ENCODE measurements around the gene SLAMF9. TPM values are rescaled to one million over a fixed set of nuclear protein-coding genes. Genes with fewer than 3 reads are reported as not detected.

Gene SLAMF9
- polyA plus RNA-seq, 2 of the 4 experiments (the other 2 are of a cell fraction) = 0.22 to 0.25 TPM

DNA sequence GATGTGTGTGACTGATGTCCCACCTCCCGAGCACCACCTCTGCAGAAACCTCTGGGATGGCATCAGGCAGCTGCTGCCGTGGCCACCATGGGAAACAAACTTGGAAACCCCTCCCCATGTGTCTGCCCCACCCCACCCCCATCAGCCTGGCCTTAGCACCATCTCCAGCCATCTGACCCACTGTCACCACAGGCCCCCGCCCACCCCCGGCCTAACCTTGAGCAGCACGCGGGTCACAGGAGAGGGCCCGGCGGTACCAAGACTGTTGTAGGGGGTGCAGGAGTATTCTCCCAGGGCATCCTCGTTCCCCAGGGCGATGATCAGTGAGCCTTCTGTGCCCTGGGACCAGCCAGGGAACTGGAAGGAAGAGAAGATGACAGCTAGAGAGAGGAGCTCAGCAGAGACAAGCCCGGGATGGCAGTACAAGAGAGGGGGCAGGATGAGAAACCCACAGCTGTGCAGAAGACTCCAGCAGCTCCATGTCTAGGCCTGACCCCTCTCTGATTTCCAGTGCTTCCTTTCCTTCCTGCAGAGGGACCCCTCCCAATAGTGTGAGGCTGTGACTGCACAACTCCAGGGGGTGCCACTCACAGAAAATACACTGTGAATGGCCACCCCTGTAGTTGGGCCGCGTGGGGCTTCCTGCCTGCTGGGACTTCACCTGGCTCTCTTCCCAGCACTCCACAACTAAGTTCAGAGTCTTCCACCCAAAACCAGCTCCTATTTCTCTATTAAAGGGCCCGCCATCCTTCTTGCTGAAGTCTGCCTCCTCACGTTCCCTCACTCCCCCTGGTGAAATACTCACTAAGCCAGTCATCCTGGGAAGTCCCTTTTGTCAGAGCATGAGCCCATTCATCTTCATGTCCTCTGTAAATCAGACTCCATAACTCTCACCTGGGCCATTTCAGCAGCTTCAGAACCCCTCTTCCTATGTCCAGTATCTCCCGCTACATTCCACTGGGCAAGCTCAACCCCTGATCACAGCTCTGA, 21.4 kb downstream of the SLAMF9 start:
- TF ChIP-seq CBX2 (IDR thresholded peaks at IDR 0.05; ENCODE audit: borderline replicate concordance, low read depth) = no peak
- no peak for TF ChIP-seq CHD2 (IDR thresholded peaks at IDR 0.05; ENCODE audit: low read length, partially characterized antibody)
- TF ChIP-seq, protein P1, sequence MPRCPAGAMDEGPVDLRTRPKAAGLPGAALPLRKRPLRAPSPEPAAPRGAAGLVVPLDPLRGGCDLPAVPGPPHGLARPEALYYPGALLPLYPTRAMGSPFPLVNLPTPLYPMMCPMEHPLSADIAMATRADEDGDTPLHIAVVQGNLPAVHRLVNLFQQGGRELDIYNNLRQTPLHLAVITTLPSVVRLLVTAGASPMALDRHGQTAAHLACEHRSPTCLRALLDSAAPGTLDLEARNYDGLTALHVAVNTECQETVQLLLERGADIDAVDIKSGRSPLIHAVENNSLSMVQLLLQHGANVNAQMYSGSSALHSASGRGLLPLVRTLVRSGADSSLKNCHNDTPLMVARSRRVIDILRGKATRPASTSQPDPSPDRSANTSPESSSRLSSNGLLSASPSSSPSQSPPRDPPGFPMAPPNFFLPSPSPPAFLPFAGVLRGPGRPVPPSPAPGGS (IDR thresholded peaks at IDR 0.05) = no peak
- TF ChIP-seq FOSB (CRISPR knock-in tag; IDR thresholded peaks at IDR 0.05) = no peak
- no peak for TF ChIP-seq JUN (IDR thresholded peaks at IDR 0.05)
- TF ChIP-seq JUNB (IDR thresholded peaks at IDR 0.05) = no peak
- TF ChIP-seq BHLHE40 (IDR thresholded peaks at IDR 0.05; ENCODE audit: low read depth, low read length) = no peak
- no peak for TF ChIP-seq POLR2AphosphoS2 (conservative IDR thresholded peaks at IDR 0.05; ENCODE audit: low read length)
- CTCF ChIA-PET = interaction anchor here (0.8 to 22.4 kb wide), 10 partner anchors 7 to 319 kb away, joined by 3 to 665 read pairs (median 8); partner anchors contain the start of genes IGSF9 and TAGLN2
- H3K4me3 ChIP-seq = no peak overlapping the region
- peaks cover 16% of the 10 kb centered on the region for H3K4me1 ChIP-seq
- no peak for ATAC-seq
- DNase-seq (ENCODE audit: low read depth in 1 of 2, low spot score in 1 of 2) = no peak
- 72% methylated on average over 8 of the region's 16 CpGs for WGBS (ENCODE audit: missing lambda C conversion rate)
- FAIRE-seq = no peak
- no peak overlapping the region for H3K4me2 ChIP-seq
- H3K27ac ChIP-seq = no peak overlapping the region
- H3K9me3 ChIP-seq = no peaks in the 10 kb centered on the region
- POLR2A ChIA-PET = interaction anchor here (2.0 kb wide), 1 partner anchor 7 kb away, joined by 5 read pairs; the partner anchor contains the start of gene TAGLN2

DNA sequence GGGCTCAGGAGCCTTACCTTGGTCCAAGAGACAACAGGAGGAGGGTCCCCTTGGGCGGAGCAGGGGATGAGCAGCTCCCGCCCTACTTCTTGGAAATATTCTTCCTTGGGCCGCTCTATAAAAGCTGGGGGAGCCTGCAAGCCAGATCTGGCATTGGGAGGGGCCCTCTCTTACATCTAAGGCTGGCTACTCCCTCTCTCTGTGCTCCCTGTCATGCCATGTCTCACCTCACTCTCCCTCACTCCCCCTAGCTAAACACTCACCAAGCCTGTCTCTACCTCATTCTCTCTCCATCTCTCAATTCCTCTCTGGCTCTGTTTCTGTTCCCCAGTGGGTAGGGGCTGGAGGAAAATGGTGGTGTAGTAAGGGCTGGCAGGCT, 22.3 kb downstream of the SLAMF9 start:
- FAIRE-seq = no peak
- no peak for ATAC-seq
- Histone ChIP-seq H3K4me2 (no peak overlapping the region), H3K27ac (no peak overlapping the region), H3K4me3 (no peak overlapping the region), H3K4me1 (peaks cover 7% of the 10 kb centered on the region), H3K9me3 (no peaks in the 10 kb centered on the region)
- WGBS (ENCODE audit: missing lambda C conversion rate) = 93% methylated on average over 3 of the region's 3 CpGs
- TF ChIP-seq RNF2 (IDR thresholded peaks at IDR 0.05; ENCODE audit: borderline replicate concordance, low read depth) (no peak), CEBPB (IDR thresholded peaks at IDR 0.05) (no peak), TP53 (CRISPR knock-in tag; IDR thresholded peaks at IDR 0.05) (no peak)
- ChIA-PET CTCF (interaction anchor here (0.8 to 22.4 kb wide), 6 partner anchors 14 to 320 kb away, joined by 4 to 665 read pairs (median 12); partner anchors contain the start of gene IGSF9), POLR2A (no interaction called here)
- no peak for DNase-seq (ENCODE audit: low read depth in 1 of 2, low spot score in 1 of 2)

GRCh38 chr1:159931101-159931794, 22.8 kb downstream of the SLAMF9 start:
- 80% methylated on average over 13 of the region's 13 CpGs for WGBS (ENCODE audit: missing lambda C conversion rate)
- ATAC-seq (no peak), DNase-seq (ENCODE audit: low read depth in 1 of 2, low spot score in 1 of 2) (no peak), FAIRE-seq (no peak)
- TF ChIP-seq TP53 (CRISPR knock-in tag; IDR thresholded peaks at IDR 0.05) = no peak
- no peak for TF ChIP-seq HMGXB4 (CRISPR knock-in tag; IDR thresholded peaks at IDR 0.05; ENCODE audit: borderline replicate concordance)
- no peak for TF ChIP-seq MYC (IDR thresholded peaks at IDR 0.05; ENCODE audit: borderline replicate concordance, low read length)
- no peak for TF ChIP-seq BHLHE40 (IDR thresholded peaks at IDR 0.05; ENCODE audit: low read depth, low read length)
- TF ChIP-seq EHMT2 (IDR thresholded peaks at IDR 0.05; ENCODE audit: low read depth) = no peak
- no peak for TF ChIP-seq RNF2 (IDR thresholded peaks at IDR 0.05; ENCODE audit: borderline replicate concordance, low read depth)
- no peak for TF ChIP-seq HEYL (CRISPR knock-in tag; IDR thresholded peaks at IDR 0.05)
- ChIA-PET CTCF (interaction anchor here (0.5 to 22.4 kb wide), 8 partner anchors 10 to 744 kb away, joined by 3 to 665 read pairs (median 6); partner anchors contain the start of gene IGSF9), POLR2A (no interaction called here)
- H3K4me1 ChIP-seq = peaks cover 8% of the 10 kb centered on the region
- no peak overlapping the region for H3K4me3 ChIP-seq
- H3K9me3 ChIP-seq = no peaks in the 10 kb centered on the region
- H3K27ac ChIP-seq = no peak overlapping the region
- H3K4me2 ChIP-seq = no peak overlapping the region

All from A549 (cell line).